ENCODE data around the gene GPR15LG.
A peak's percentile ranks its signal among the peaks of the same experiment; 100 is the strongest.

Gene GPR15LG

DNA sequence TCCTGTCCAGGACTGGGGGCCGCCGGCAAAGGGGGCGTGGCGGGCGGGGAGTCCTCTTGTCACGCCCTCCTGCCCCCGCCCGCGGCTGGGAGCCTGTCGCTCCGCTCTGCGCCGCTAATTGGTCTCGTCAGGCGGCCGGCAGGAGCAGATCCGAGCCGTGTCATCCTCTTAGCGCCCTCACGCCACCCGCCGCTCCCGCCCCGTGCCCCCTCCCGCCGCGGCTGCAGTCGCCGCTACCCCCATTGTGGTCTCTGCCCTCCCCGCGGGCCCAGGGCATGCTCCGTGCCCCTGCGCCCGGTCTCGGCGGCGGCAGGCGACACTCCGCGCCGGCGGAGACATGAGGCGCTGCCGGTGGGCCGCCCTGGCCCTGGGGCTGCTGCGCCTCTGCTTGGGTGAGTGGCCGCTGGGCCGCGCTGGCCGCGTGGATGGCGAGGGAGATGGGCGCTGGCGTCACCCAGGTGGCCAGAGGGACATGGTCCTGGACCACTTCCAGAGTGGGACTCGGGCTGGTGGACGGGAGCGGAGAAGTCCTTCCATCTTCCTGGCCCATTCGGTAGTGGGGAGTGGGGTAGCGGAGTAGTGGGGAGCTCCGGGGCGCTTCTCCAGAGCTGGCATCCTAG, 20.9 kb downstream of the GPR15LG start, which contains the start of gene CDHR1:
Gene CDHR1 (plus strand): TSS at position 114 of the 620 bp plus-strand sequence. CDS start 224 bp downstream, at position 338.
- DNase-seq: peak; percentile 16

GRCh38 chr10:84195044-84195830, 21.6 kb downstream of the GPR15LG start:
- no peak for DNase-seq

GRCh38 chr10:84196083-84196482, 22.5 kb downstream of the GPR15LG start:
- DNase-seq: no peak

GRCh38 chr10:84196941-84197340, 23.3 kb downstream of the GPR15LG start:
- no peak for DNase-seq

DNA sequence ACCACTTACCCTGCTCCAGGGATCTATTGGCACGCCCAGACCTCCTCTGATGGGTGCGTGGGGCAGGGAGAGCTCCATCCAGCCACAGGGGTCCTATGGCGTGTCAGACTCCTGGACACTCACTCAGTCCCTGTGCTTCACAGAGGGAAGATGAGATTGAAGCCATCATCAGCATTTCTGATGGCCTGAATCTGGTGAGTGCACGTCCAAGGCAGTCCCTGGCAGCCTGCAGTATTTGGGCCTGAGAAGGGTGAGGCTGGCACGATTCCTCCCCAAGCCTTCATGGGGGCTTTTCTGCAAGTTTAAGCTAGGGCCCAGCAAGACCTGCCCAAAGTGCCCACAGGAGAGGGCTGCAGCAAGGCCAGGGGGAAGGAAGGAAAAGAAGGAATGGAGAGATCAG, 24.0 kb downstream of the GPR15LG start:
- no peak for DNase-seq

GRCh38 chr10:84198206-84198915, 24.8 kb downstream of the GPR15LG start:
- no peak for DNase-seq

GRCh38 chr10:84200537-84201243, 27.1 kb downstream of the GPR15LG start:
- no peak for DNase-seq

DNA sequence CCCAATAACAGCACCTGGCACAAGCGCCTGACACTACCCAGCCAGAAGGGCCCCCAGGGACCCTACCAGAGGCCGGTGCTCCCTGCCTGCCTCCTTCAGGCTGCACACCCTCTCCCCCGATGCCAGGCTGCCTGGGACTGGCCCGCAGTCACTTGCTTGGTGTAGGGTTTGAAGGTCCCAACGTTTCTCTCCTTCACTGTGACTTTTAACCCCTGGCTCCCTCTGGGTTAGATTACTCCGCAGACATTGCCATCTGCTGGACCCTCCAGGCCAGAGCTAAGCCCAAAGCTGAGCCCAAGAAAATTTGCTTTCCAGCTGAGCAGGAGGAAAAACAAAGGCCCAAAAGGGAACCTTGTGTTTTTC, 27.6 kb downstream of the GPR15LG start:
- no peak for DNase-seq

DNA sequence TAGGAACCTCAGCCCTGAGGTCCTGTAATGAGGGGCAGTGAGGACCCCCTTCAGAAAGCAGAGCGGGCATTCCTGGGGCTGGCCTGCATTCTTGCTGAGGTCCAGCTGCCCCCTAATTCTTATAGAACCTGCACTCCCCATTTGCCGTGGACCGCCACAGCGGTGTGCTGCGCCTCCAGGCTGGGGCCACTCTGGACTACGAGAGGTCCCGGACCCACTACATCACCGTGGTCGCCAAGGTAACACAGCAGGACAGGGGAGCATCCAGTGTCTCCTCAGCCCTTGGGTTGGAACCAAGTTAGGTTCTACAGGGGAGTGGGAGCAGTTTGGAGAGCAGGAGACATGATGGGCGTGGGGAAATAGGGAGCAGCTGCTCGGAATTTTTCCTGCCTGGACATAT, 28.1 kb downstream of the GPR15LG start:
- no peak for DNase-seq

DNA sequence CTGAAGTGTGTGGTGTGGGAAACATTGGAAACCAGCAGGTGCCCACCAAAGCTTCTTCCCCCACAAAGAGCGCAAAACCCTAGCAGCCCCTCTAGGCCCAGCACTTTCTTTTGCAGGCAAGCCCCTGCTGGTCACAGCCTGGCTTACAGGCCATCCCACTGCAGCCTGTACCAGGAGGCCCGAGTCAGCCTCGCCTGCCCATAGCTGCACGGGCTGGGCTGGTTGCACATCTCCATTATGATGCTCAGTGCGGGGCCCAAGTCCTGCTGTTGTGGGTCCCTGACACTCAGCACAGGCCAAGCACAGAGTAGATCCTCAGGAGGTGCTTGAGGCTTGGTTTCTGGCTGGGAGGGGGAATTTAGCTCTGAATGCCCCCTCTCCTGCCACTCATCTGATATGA, 28.7 kb downstream of the GPR15LG start:
- DNase-seq: no peak

- no peak for DNase-seq
Observed at GRCh38 chr10:84204122-84204521, 30.5 kb downstream of the GPR15LG start.

GRCh38 chr10:84204610-84205009, 31.0 kb downstream of the GPR15LG start:
- DNase-seq: no peak

DNA sequence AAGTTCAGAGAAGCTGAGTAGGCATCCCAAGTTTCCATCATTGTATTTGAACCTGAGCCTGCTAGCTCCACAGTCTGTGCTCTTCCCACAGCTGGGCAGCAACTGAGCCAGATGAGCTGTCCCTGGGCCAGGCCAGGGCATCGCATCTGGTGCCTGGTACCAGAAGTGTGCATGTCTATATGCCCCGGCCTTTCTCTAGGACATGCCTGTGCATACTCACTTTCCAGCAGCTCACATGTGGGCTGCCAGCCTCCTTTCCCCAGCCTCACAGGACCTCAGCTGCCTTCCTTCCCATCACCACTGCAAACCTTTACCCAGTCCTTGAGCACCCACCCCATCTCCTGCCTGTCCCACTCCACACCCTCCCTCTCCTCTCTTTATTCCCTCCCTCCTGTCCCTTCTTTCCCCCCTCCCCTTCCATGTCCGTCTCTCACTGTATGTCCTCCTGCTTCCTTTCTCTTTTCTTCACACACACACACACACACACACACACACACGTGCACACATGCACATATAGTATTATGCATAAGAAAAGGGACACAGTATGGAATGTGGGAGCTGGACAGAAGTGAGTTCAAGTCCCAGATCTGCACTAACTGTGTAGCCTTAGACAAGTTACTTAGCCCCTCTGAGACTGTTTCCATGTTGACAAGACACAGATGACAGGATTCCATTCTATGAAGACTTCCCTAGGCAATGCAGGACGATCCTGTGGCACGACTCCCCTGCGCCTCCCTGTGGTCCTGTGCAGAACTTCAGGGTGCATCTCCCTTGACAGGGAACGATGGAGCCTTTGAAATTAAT, 31.6 kb downstream of the GPR15LG start:
- DNase-seq: peak; percentile 59

- no peak for DNase-seq
Observed at GRCh38 chr10:84205853-84206525, 32.4 kb downstream of the GPR15LG start.

DNA sequence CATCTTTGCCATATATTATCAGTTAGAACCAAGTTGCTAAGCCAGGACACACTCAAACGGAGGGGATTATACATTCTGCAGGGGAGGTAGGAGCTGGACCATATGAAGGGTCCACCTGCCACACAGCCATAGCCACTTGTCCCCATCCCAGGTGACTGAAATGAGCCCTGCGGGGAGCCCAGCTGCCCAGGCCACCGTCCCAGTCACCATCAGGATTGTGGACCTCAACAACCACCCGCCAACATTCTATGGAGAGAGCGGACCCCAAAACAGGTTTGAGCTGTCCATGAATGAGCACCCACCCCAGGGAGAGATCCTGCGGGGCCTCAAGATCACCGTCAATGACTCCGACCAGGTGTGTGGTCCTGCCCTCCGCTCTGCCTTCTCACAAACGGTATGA, 34.4 kb downstream of the GPR15LG start:
- no peak for DNase-seq

GRCh38 chr10:84211566-84211965, 38.0 kb downstream of the GPR15LG start:
- no peak for DNase-seq

DNA sequence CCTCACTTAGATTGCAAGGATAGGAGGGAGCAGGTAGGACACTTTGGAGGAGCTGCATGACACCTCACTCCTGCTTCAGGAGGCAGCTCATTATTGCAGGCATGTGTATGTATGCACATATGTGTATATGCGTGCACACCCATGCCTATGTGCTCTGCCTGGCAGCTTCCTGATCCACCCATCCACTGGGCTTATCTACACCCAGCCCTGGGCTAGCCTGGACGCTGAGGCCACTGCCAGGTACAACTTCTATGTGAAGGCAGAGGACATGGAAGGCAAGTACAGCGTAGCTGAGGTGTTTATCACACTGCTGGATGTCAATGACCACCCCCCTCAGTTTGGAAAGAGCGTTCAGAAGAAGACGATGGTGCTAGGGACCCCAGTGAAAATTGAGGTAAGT, 38.4 kb downstream of the GPR15LG start:
- no peak for DNase-seq

- no peak for DNase-seq
Observed at GRCh38 chr10:84213076-84213475, 39.5 kb downstream of the GPR15LG start.

DNA sequence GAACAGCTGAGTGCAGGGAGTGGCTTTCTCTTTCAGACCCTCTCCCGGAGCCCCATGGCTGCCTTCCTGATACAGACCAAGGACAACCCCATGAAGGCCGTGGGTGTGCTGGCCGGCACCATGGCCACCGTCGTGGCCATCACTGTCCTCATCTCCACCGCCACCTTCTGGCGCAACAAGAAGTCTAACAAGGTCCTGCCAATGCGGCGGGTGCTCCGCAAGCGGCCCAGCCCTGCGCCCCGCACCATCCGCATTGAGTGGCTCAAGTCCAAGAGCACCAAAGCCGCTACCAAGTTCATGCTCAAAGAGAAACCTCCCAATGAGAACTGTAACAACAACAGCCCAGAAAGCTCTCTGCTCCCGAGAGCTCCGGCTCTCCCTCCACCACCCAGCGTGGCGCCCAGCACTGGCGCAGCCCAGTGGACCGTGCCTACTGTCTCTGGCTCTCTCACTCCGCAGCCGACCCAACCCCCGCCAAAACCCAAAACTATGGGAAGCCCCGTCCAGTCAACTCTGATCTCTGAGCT, 40.5 kb downstream of the GPR15LG start:
- DNase-seq: no peak

GRCh38 chr10:84214612-84215235, 41.1 kb downstream of the GPR15LG start:
- DNase-seq: peak; percentile 55

DNA sequence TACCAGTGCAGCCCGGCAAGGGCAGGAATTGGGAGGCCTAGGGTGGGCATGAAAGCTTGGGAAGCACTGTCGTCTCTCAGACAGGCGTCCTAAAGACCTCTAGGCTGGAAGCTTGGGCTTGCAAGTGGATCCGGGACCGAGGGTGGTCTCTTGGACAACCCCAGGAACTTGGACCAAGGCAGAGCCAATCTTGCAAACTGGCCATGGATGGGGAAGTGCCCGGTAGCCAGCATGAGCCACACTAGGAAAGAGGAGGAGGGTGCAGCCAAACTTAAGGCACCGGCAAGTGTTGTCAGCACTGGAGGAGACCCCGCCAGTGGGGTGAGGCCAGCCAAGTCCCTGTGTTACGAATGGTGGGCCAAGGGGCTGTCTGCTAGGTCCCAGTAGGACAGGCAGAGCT, 43.2 kb downstream of the GPR15LG start:
- no peak for DNase-seq
